ENCODE results near the gene ZNRF3. TPM values are rescaled to one million over a fixed set of nuclear protein-coding genes. Genes with fewer than 3 reads are reported as not detected.
A peak's percentile ranks its signal among the peaks of the same experiment; 100 is the strongest.

The ZNRF3 gene
- total and polyA plus RNA-seq, 2 experiments from 2014 or later = 11.1 to 32.2 TPM

GRCh38 chr22:28900379-28900925, 17.1 kb downstream of the ZNRF3 start:
- H4K20me1 ChIP-seq (replicated peaks; ENCODE audit: insufficient read depth) = peaks cover 6% of the 10 kb centered on the region; the same call in 1 of the 2 replicates
- H2AFZ ChIP-seq = no peak overlapping the region
- Mint-ChIP-seq H3K36me3 (ENCODE audit: low read depth) (no peaks in the 10 kb centered on the region; the same call in 2 of the 3 replicates), H3K27ac (no peak overlapping the region), H3K4me1 (peaks cover 74% of the 10 kb centered on the region), H3K27me3 (ENCODE audit: insufficient read depth, low read depth, poor library complexity) (peaks cover 9% of the 10 kb centered on the region), H3K9me3 (no peaks in the 10 kb centered on the region), H3K4me3 (no peak overlapping the region)
- no peak for ATAC-seq
- H3K27me3 ChIP-seq (ENCODE audit: insufficient read depth) = no peaks in the 10 kb centered on the region
- peaks cover 59% of the 10 kb centered on the region for H3K4me1 ChIP-seq (ENCODE audit: insufficient read depth)
- peak overlapping the region; percentile 17; the same call in 1 of the 2 replicates for H3K4me2 ChIP-seq
- peaks cover 94% of the 10 kb centered on the region for H3K79me2 ChIP-seq (replicated peaks; ENCODE audit: insufficient read depth)
- no peak overlapping the region for H3K4me3 ChIP-seq
- H3K36me3 ChIP-seq (ENCODE audit: insufficient read depth) = no peaks in the 10 kb centered on the region
- no peak for DNase-seq (ENCODE audit: low spot score)
- TF ChIP-seq EZH2phosphoT487 (IDR thresholded peaks at IDR 0.05; ENCODE audit: unreplicated experiment) (no peak), CREB1 (CRISPR knock-in tag; IDR thresholded peaks at IDR 0.05; ENCODE audit: low read depth) (no peak), ZNF462 (CRISPR knock-in tag; IDR thresholded peaks at IDR 0.05) (no peak), NANOG (IDR thresholded peaks at IDR 0.05; ENCODE audit: borderline replicate concordance) (no peak), ZNF114 (CRISPR knock-in tag; IDR thresholded peaks at IDR 0.05) (no peak), EZH2 (IDR thresholded peaks at IDR 0.05; ENCODE audit: low read depth, unreplicated experiment) (no peak), CTCF (conservative IDR thresholded peaks at IDR 0.05; ENCODE audit: low read depth in 2 of 2) (no peak), STAT1 (IDR thresholded peaks at IDR 0.05; ENCODE audit: unreplicated experiment) (no peak), ZNF331 (CRISPR knock-in tag; IDR thresholded peaks at IDR 0.05; ENCODE audit: low read depth) (no peak), JUNB (IDR thresholded peaks at IDR 0.05; ENCODE audit: unreplicated experiment) (no peak), ETS1 (IDR thresholded peaks at IDR 0.05) (no peak), POLR2AphosphoS5 (IDR thresholded peaks at IDR 0.05; ENCODE audit: low read depth) (no peak), REST (IDR thresholded peaks at IDR 0.05; ENCODE audit: unreplicated experiment) (no peak)
- 0 out of 2 replicates have a peak overlapping the region, but pooled peaks have one; percentile 43 for H3K27ac ChIP-seq (ENCODE audit: low read depth)
- no peaks in the 10 kb centered on the region for H3K9me2 ChIP-seq (ENCODE audit: insufficient read depth)
- H3F3A ChIP-seq (replicated peaks; ENCODE audit: low read depth) = peaks cover 6% of the 10 kb centered on the region
